GM23248 (cell line): ENCODE data around the gene QSOX1. TPM values are rescaled to one million over a fixed set of nuclear protein-coding genes. Genes with fewer than 3 reads are reported as not detected.

Experiments used
- DNase-seq: peaks from one replicate; pipeline ENCODE4 v3.0.0-alpha.2; 2015
- H2AFZ ChIP-seq: fragments of 200-600 bp; sonication (generic); 2 replicates; pipeline ENCODE4 v1.6.1; 2016; ENCODE audit warnings: antibody characterized with exemption
- H3F3A ChIP-seq: fragments of 200-600 bp; sonication (generic); 2 replicates; pipeline ENCODE4 v1.6.1; 2016; ENCODE audit warnings: mild to moderate bottlenecking, antibody characterized with exemption, mixed run types; ENCODE audit not compliant: insufficient read depth
- H3K27ac ChIP-seq: fragments of 200-600 bp; sonication (generic); 2 replicates; pipeline ENCODE4 v1.5.1; 2016; ENCODE audit warnings: mild to moderate bottlenecking
- H3K27me3 ChIP-seq: fragments of 200-600 bp; sonication (generic); replicated peaks from 2 replicates; pipeline ENCODE4 v1.6.1; 2016; ENCODE audit warnings: mild to moderate bottlenecking; ENCODE audit not compliant: insufficient read depth
- H3K36me3 ChIP-seq: fragments of 200-600 bp; sonication (generic); 2 replicates; pipeline ENCODE4 v1.6.1; 2016; ENCODE audit warnings: low read depth, mild to moderate bottlenecking
- H3K4me1 ChIP-seq: fragments of 200-600 bp; sonication (generic); 2 replicates; pipeline ENCODE4 v1.6.1; 2016; ENCODE audit warnings: mild to moderate bottlenecking; ENCODE audit not compliant: insufficient read depth
- H3K4me2 ChIP-seq: fragments of 200-600 bp; sonication (generic); one replicate; pipeline ENCODE4 v1.6.1; 2016; ENCODE audit warnings: mild to moderate bottlenecking; ENCODE audit not compliant: unreplicated experiment
- H3K4me3 ChIP-seq: fragments of 200-600 bp; sonication (generic); 2 replicates; pipeline ENCODE4 v1.5.1; 2016; ENCODE audit warnings: mild to moderate bottlenecking
- H3K79me2 ChIP-seq: fragments of 200-600 bp; sonication (generic); 2 replicates; pipeline ENCODE4 v1.6.1; 2016; ENCODE audit warnings: mild to moderate bottlenecking; ENCODE audit not compliant: insufficient read depth
- H3K9ac ChIP-seq: fragments of 200-600 bp; sonication (generic); 2 replicates; pipeline ENCODE4 v1.6.1; 2016; ENCODE audit warnings: mild to moderate bottlenecking
- H3K9me2 ChIP-seq: fragments of 200-600 bp; sonication (generic); 2 replicates; pipeline ENCODE4 v1.6.1; 2016; ENCODE audit warnings: mixed run types, mild to moderate bottlenecking, moderate library complexity; ENCODE audit not compliant: insufficient read depth
- H3K9me3 ChIP-seq: fragments of 200-600 bp; sonication (generic); one replicate; pipeline ENCODE4 v1.6.1; 2017; ENCODE audit warnings: low read depth
- H4K20me1 ChIP-seq: fragments of 200-600 bp; sonication (generic); 2 replicates; pipeline ENCODE4 v1.6.0; 2016; ENCODE audit not compliant: insufficient read depth
- EZH2 ChIP-seq: fragments of 200-600 bp; sonication (generic); IDR thresholded peaks from 2 replicates; pipeline ENCODE4 v1.6.1; 2018; ENCODE audit warnings: antibody characterized with exemption, mild to moderate bottlenecking; ENCODE audit not compliant: insufficient read depth, poor library complexity, severe bottlenecking
- EZH2phosphoT487 ChIP-seq: fragments of 200-600 bp; sonication (generic); IDR thresholded peaks from 2 replicates; pipeline ENCODE4 v1.6.1; 2018; ENCODE audit warnings: antibody characterized with exemption, moderate library complexity, mild to moderate bottlenecking, low read depth; ENCODE audit not compliant: insufficient read depth
- WGBS, 2 experiments: methylation state at CpG; one replicate each; pipeline ENCODE4 v1.1.6; 2015 to 2017; ENCODE audit warnings: low lambda C conversion rate in 2 of 2, low coverage in 1 of 2; ENCODE audit errors: missing lambda C conversion rate in 2 of 2; 5-methylcytosine and 5-hydroxymethylcytosine counted together
- in situ Hi-C: fragments of 300-500 bp; cut with MboI; formaldehyde crosslinking; loops from 2 replicates; pipeline ENCODE4 v1.15.0; 2020
- polyA plus RNA-seq: library from polyadenylated mRNA; unstranded; fragments of >200 nt; fragmentation: Nextera tagmentation; extraction: Ambion mirVana; gene quantifications from 2 replicates; pipeline ENCODE4 v1.2.1, GENCODE V29; 2016
- total RNA-seq: library from RNA; depleted of rRNA; stranded (reverse); fragments of >200 nt; shearing (Covaris generic); gene quantifications from 2 replicates; pipeline ENCODE4 v1.2.3, GENCODE V29; 2014

QSOX1 gene
- total and polyA plus RNA-seq, 2 experiments from 2014 or later: 270 to 519 TPM

- in situ Hi-C loops: loop anchor here (10.0 kb wide), 2 partner anchors 236 to 286 kb away; no protein-coding TSS in a partner anchor
- Histone ChIP-seq H2AFZ (no peak overlapping the region), H3K4me3 (no peak overlapping the region), H3K4me1 (no peaks in the 10 kb centered on the region), H3F3A (no peaks in the 10 kb centered on the region), H3K27ac (no peak overlapping the region), H3K4me2 (no peak overlapping the region), H3K9ac (no peak overlapping the region), H3K79me2 (no peaks in the 10 kb centered on the region), H4K20me1 (no peaks in the 10 kb centered on the region), H3K9me3 (no peaks in the 10 kb centered on the region), H3K27me3 (no peaks in the 10 kb centered on the region), H3K36me3 (peaks cover 20% of the 10 kb centered on the region), H3K9me2 (no peaks in the 10 kb centered on the region)
- DNase-seq: no peak
- TF ChIP-seq EZH2phosphoT487: no peak
- WGBS, 2 experiments: 90% methylated on average over 8 of the region's 8 CpGs
Observed at GRCh38 chr1:180188684-180189175, 34.1 kb downstream of the QSOX1 start.

- Histone ChIP-seq H3K4me1 (no peaks in the 10 kb centered on the region), H3K79me2 (no peaks in the 10 kb centered on the region), H3K9me3 (no peaks in the 10 kb centered on the region), H4K20me1 (no peaks in the 10 kb centered on the region), H3K27ac (no peak overlapping the region), H3F3A (no peaks in the 10 kb centered on the region), H3K9ac (no peak overlapping the region), H3K27me3 (no peaks in the 10 kb centered on the region), H3K4me2 (no peak overlapping the region), H3K9me2 (no peaks in the 10 kb centered on the region), H3K36me3 (peaks cover 20% of the 10 kb centered on the region), H3K4me3 (no peak overlapping the region), H2AFZ (no peak overlapping the region)
- in situ Hi-C loops: no loop called here
- DNase-seq: no peak
- WGBS, 2 experiments: 87 to 89% methylated on average over 5 of the region's 5 CpGs
- TF ChIP-seq EZH2phosphoT487: no peak
- no peak for TF ChIP-seq EZH2
Observed at GRCh38 chr1:180190091-180190490, 35.4 kb downstream of the QSOX1 start.

GRCh38 chr1:180192172-180192571, 37.5 kb downstream of the QSOX1 start:
- Histone ChIP-seq H3K4me1 (no peaks in the 10 kb centered on the region), H3K9me2 (no peaks in the 10 kb centered on the region), H3K9me3 (no peaks in the 10 kb centered on the region), H3K36me3 (peaks cover 20% of the 10 kb centered on the region), H3K9ac (no peak overlapping the region), H4K20me1 (no peaks in the 10 kb centered on the region), H3F3A (no peaks in the 10 kb centered on the region), H2AFZ (no peak overlapping the region), H3K27me3 (no peaks in the 10 kb centered on the region), H3K27ac (no peak overlapping the region), H3K4me3 (no peak overlapping the region), H3K4me2 (no peak overlapping the region), H3K79me2 (no peaks in the 10 kb centered on the region)
- DNase-seq: no peak
- in situ Hi-C loops: no loop called here
- TF ChIP-seq EZH2 (no peak), EZH2phosphoT487 (no peak)
- 84 to 89% methylated on average over 7 of the region's 7 CpGs for WGBS, 2 experiments

- no peaks in the 10 kb centered on the region for H3K9me3 ChIP-seq
- no peak for TF ChIP-seq EZH2
- TF ChIP-seq EZH2phosphoT487: no peak
- no peaks in the 10 kb centered on the region for H3K9me2 ChIP-seq
- no peak overlapping the region for H3K9ac ChIP-seq
- no peak for DNase-seq
- no peaks in the 10 kb centered on the region for H4K20me1 ChIP-seq
- H3K4me3 ChIP-seq: no peak overlapping the region
- H3K4me2 ChIP-seq: no peak overlapping the region
- H3F3A ChIP-seq: no peaks in the 10 kb centered on the region
- no peaks in the 10 kb centered on the region for H3K79me2 ChIP-seq
- no peaks in the 10 kb centered on the region for H3K4me1 ChIP-seq
- no peak overlapping the region for H3K27ac ChIP-seq
- WGBS, 2 experiments: 94% methylated on average over 16 to 18 of the region's 18 CpGs
- H2AFZ ChIP-seq: no peak overlapping the region
- peaks cover 20% of the 10 kb centered on the region for H3K36me3 ChIP-seq
- H3K27me3 ChIP-seq: no peaks in the 10 kb centered on the region
- in situ Hi-C loops: no loop called here
Observed at GRCh38 chr1:180193141-180194047, 38.7 kb downstream of the QSOX1 start.
